Stimulated activated effector memory CD8-positive, alpha-beta T cell treated with anti-CD3 and anti-CD28 coated beads, Interleukin-12 subunit alpha, Interleukin-12 subunit beta, amount 100 ng/mL, for 72 hours (primary cell): Measurements from ENCODE around the gene RNASEH2B.
A peak's percentile ranks its signal among the peaks of the same experiment; 100 is the strongest.

Experiments used
- ATAC-seq: fragments of 150-1000 bp; cut with Tn5 transposase; 2 replicates; pipeline ENCODE4 v1.10.0; 2021
- DNase-seq, 2 donors: peaks; one replicate each; pipeline ENCODE4 v3.0.0; 2021 to 2022; ENCODE audit warnings: low spot score in 2 of 2
- H3K27ac Mint-ChIP-seq: one replicate; pipeline ENCODE4 v1.8.0; 2022; ENCODE audit warnings: mild to moderate bottlenecking, mixed read lengths
- H3K36me3 Mint-ChIP-seq: one replicate; pipeline ENCODE4 v1.8.0; 2022; ENCODE audit warnings: mild to moderate bottlenecking, mixed read lengths
- H3K4me1 Mint-ChIP-seq: one replicate; pipeline ENCODE4 v1.8.0; 2022; ENCODE audit warnings: mixed read lengths
- H3K4me3 Mint-ChIP-seq: one replicate; pipeline ENCODE4 v1.8.0; 2022; ENCODE audit warnings: mild to moderate bottlenecking, mixed read lengths
- H3K9me3 Mint-ChIP-seq: one replicate; pipeline ENCODE4 v1.8.0; 2022; ENCODE audit warnings: mixed read lengths

The RNASEH2B gene

GRCh38 chr13:50909605-50910484 is at the start of gene RNASEH2B:
RNASEH2B (plus strand) TSS chr13:50909791; CDS start chr13:50910077, 286 bp downstream.
- H3K36me3 Mint-ChIP-seq = peaks cover 5% of the 10 kb centered on the region
- peak within 1 kb of the TSS; percentile 86 for H3K4me3 Mint-ChIP-seq
- H3K27ac Mint-ChIP-seq = peak within 1 kb of the TSS; percentile 98
- peak; percentile 89 for ATAC-seq
- DNase-seq = peak; percentile 57 to 86
- H3K9me3 Mint-ChIP-seq = no peaks in the 10 kb centered on the region
- H3K4me1 Mint-ChIP-seq = peaks cover 29% of the 10 kb centered on the region

GRCh38 chr13:50864492-50864891 is 45.1 kb upstream of the RNASEH2B start:
- no peak overlapping the region for H3K27ac Mint-ChIP-seq
- no peak overlapping the region for H3K4me3 Mint-ChIP-seq
- DNase-seq = no peak
- no peaks in the 10 kb centered on the region for H3K4me1 Mint-ChIP-seq
- ATAC-seq = no peak
- peaks cover 4% of the 10 kb centered on the region for H3K9me3 Mint-ChIP-seq
- no peaks in the 10 kb centered on the region for H3K36me3 Mint-ChIP-seq

DNA sequence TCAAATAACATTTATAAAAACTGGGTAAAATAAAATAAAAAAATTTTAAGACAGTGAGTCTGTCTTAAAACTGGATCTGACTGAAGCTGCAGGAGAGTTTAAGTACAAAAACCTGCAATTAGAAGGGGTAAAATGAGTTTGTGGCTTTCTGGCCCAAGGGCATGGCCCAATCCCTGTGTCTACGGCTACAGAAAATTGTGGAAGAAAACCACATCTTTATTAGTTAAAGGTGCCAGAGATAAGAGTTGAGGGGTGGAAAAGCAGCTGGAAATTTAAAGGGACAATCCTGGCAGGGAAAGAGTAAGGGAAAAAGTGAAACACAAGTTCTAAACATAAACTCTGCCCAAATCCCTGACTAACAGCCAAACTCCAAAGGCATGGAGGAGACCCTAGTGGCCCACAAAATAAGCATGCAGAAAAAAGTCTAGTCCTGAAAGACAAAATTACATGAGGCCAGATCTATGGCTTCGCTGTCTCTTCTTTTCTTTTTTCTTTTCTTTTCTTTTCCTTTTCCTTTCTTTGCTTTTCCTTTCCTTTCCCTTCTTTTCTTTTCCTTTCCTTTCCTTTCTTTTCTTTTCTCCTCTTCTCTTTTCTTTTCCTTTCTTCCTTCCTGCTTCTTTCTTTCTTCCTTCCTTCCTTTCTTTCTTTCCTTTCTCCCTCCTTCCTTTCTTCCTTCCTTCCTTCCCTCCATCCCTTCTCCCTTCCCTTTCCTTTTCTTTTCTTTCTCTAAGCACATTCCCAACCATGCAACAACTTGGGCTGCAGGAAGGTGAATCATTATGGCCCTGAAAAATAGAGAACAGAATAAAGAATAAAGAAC is 42.6 kb upstream of the RNASEH2B start:
- Mint-ChIP-seq H3K27ac (no peak overlapping the region), H3K9me3 (no peaks in the 10 kb centered on the region), H3K36me3 (no peaks in the 10 kb centered on the region), H3K4me1 (no peaks in the 10 kb centered on the region), H3K4me3 (no peak overlapping the region)
- DNase-seq (no peak), ATAC-seq (no peak)

- H3K9me3 Mint-ChIP-seq = no peaks in the 10 kb centered on the region
Measured at GRCh38 chr13:50867637-50867945, 42.0 kb upstream of the RNASEH2B start.

GRCh38 chr13:50871405-50871804 is 38.2 kb upstream of the RNASEH2B start:
- no peak overlapping the region for H3K4me3 Mint-ChIP-seq
- DNase-seq = no peak
- H3K4me1 Mint-ChIP-seq = no peaks in the 10 kb centered on the region
- H3K9me3 Mint-ChIP-seq = no peaks in the 10 kb centered on the region
- no peak overlapping the region for H3K27ac Mint-ChIP-seq
- ATAC-seq = no peak
- H3K36me3 Mint-ChIP-seq = no peaks in the 10 kb centered on the region

More at GRCh38 chr13:50867637-50867945, 42.0 kb upstream of the RNASEH2B start:
- ATAC-seq (no peak), DNase-seq (no peak)
- Mint-ChIP-seq H3K4me3 (no peak overlapping the region), H3K4me1 (no peaks in the 10 kb centered on the region), H3K27ac (no peak overlapping the region), H3K36me3 (no peaks in the 10 kb centered on the region)

- ATAC-seq (no peak), DNase-seq (no peak)
- Mint-ChIP-seq H3K9me3 (no peaks in the 10 kb centered on the region), H3K4me3 (no peak overlapping the region), H3K4me1 (no peaks in the 10 kb centered on the region), H3K27ac (no peak overlapping the region), H3K36me3 (no peaks in the 10 kb centered on the region)
Measured at GRCh38 chr13:50873467-50873866, 36.1 kb upstream of the RNASEH2B start.

- H3K4me3 Mint-ChIP-seq = no peak overlapping the region
- ATAC-seq (no peak), DNase-seq (no peak)
- no peaks in the 10 kb centered on the region for H3K4me1 Mint-ChIP-seq
- H3K9me3 Mint-ChIP-seq = no peaks in the 10 kb centered on the region
- no peak overlapping the region for H3K27ac Mint-ChIP-seq
- H3K36me3 Mint-ChIP-seq = no peaks in the 10 kb centered on the region
Measured at GRCh38 chr13:50873991-50874390, 35.6 kb upstream of the RNASEH2B start.

GRCh38 chr13:50882816-50883435 is 26.7 kb upstream of the RNASEH2B start:
- no peaks in the 10 kb centered on the region for H3K9me3 Mint-ChIP-seq
- no peak overlapping the region for H3K4me3 Mint-ChIP-seq
- no peak overlapping the region for H3K27ac Mint-ChIP-seq
- DNase-seq (no peak), ATAC-seq (no peak)
- no peaks in the 10 kb centered on the region for H3K36me3 Mint-ChIP-seq
- no peaks in the 10 kb centered on the region for H3K4me1 Mint-ChIP-seq

DNA sequence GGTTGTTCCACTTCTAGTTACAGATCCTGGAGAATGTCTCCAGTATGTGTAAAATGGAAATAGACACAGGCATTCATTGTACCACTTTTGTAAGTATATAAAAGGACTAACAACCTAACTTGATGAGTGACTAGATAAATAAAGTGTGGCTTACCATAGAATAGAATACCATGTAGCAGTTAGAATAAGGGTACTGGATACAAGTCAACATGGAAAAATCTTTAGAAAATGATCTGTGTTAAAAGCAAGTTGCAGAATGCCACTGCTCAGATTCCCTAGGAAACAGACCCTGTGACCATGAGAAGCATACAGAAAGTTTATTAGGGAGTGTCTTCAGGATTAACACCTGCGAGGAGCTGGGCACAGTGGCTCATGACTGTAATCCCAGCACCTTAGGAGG is 25.9 kb upstream of the RNASEH2B start:
- Mint-ChIP-seq H3K9me3 (no peaks in the 10 kb centered on the region), H3K36me3 (no peaks in the 10 kb centered on the region), H3K4me1 (no peaks in the 10 kb centered on the region), H3K4me3 (no peak overlapping the region), H3K27ac (no peak overlapping the region)
- ATAC-seq (no peak), DNase-seq (no peak)

- DNase-seq = no peak
- Mint-ChIP-seq H3K4me1 (no peaks in the 10 kb centered on the region), H3K4me3 (no peak overlapping the region), H3K9me3 (no peaks in the 10 kb centered on the region), H3K36me3 (no peaks in the 10 kb centered on the region), H3K27ac (no peak overlapping the region)
- ATAC-seq = no peak
Measured at GRCh38 chr13:50884265-50884664, 25.3 kb upstream of the RNASEH2B start.

DNA sequence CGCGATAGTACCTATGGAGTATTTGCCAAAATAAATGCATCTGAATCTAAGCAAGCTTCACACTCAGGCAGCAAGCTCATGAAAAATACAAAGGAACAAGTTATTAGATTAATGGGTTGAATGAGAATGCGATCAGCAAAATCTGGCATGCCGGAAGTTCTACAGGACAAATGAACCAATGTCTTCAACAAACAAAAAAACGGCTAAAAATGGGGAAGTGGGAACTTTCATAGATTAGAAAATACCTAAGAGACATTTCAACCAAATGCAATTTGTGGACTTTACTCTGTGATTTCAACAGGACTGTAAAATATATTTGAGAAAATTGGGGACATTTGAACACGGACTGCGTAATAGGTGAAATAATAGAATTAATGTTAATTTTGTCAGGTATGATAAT is 22.4 kb upstream of the RNASEH2B start:
- ATAC-seq = no peak

GRCh38 chr13:50888362-50888761 is 21.2 kb upstream of the RNASEH2B start:
- Mint-ChIP-seq H3K4me3 (no peak overlapping the region), H3K9me3 (no peaks in the 10 kb centered on the region), H3K36me3 (no peaks in the 10 kb centered on the region), H3K4me1 (peaks cover 24% of the 10 kb centered on the region), H3K27ac (no peak overlapping the region)
- ATAC-seq (peak; percentile 44), DNase-seq (no peak)

More for the DNA sequence above, 22.4 kb upstream of the RNASEH2B start:
- peaks cover 12% of the 10 kb centered on the region for H3K4me1 Mint-ChIP-seq
- no peak overlapping the region for H3K4me3 Mint-ChIP-seq
- no peak overlapping the region for H3K27ac Mint-ChIP-seq
- DNase-seq = no peak
- H3K9me3 Mint-ChIP-seq = no peaks in the 10 kb centered on the region
- no peaks in the 10 kb centered on the region for H3K36me3 Mint-ChIP-seq

- no peak overlapping the region for H3K27ac Mint-ChIP-seq
Measured at GRCh38 chr13:50889317-50889716, 20.3 kb upstream of the RNASEH2B start.

DNA sequence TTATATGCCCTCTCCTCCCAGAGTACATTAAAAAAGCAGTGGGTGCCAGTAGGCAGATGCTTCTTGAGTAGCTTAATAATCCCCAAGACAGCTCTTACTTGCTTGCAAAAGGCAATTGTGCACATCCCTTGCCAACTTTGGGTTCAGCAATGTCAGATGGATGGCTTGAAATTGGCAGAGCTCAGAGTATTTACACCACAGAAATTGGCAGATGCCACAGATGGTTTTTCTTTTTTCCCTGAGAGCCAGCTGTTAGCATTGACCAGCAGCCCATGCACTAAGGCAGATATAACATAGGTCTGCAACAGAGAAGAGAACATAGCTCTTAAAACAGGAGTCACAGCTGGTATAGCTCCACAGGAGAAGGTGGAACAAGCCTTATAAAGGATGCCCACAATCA is 18.4 kb upstream of the RNASEH2B start:
- Mint-ChIP-seq H3K9me3 (no peaks in the 10 kb centered on the region), H3K36me3 (no peaks in the 10 kb centered on the region), H3K4me1 (peaks cover 39% of the 10 kb centered on the region), H3K27ac (no peak overlapping the region), H3K4me3 (no peak overlapping the region)
- DNase-seq (no peak), ATAC-seq (no peak)

More at GRCh38 chr13:50889317-50889716, 20.3 kb upstream of the RNASEH2B start:
- peaks cover 33% of the 10 kb centered on the region for H3K4me1 Mint-ChIP-seq
- H3K36me3 Mint-ChIP-seq = no peaks in the 10 kb centered on the region
- DNase-seq (no peak), ATAC-seq (no peak)
- no peak overlapping the region for H3K4me3 Mint-ChIP-seq
- no peaks in the 10 kb centered on the region for H3K9me3 Mint-ChIP-seq

DNA sequence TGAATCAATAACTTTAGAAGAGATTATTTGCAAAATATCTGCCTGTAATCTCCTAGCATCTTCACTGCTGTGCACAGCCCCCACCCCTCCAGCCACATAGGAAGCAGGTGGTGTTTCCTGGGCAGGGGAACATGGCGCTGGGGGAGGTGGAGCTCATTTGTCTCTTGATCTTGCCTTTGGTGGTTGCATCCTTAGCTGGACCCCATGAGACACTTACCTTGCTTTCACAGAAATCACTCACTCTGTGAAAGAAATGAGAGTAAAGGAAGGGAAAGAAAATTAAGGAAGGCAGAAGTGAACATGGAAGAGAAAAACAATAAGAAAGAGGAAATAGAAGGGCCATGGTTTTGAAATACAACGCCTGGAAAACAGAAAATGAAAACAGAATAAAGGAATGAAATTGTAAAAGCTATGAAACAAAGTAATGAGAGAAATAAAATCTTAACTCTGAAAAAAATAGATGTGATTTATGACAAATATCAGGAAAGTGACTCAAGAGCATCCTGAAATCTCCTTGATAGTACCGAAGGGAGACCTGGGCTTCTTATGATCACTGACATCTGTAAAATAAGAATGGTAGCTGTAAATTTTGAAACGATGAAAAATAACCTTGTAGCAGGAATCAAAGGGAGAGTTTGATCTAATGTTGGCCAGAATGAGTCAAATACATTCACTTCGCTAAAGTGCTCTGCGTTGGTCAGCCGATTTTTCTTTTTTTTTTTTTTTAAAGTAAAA is 17.2 kb upstream of the RNASEH2B start:
- Mint-ChIP-seq H3K9me3 (no peaks in the 10 kb centered on the region), H3K36me3 (no peaks in the 10 kb centered on the region), H3K4me3 (peak overlapping the region; percentile 69), H3K27ac (peak overlapping the region; percentile 74), H3K4me1 (peaks cover 39% of the 10 kb centered on the region)
- ATAC-seq (peak; percentile 43), DNase-seq (no peak)
